Measurements from ENCODE around the gene LCNL1. TPM values are rescaled to one million over a fixed set of nuclear protein-coding genes. Genes with fewer than 3 reads are reported as not detected.

The LCNL1 gene
- total RNA-seq, 1 experiment from 2014 or later: not detected

DNA sequence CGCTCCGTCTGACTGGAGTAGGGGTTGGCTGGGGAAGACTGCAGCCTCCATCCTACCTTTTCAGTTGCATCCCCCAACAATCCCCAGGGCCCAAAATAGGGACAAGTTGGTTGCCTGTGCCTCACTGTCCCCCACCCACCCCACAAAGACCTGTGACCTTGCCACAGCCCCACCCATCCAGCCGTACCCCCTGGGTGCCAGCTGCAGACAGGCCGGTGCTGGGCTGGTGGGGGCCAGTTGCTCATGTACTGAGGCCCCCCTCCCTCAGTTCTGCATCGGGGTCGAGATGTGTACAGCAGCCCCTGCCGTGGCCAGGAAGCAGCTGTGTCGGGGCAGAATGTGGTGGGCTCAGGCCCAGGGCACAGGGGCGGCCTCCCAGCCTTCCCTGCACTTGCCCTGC is 374 bp downstream of the LCNL1 start:
- no peak for DNase-seq (ENCODE audit: low read depth)
- in situ Hi-C loops (cut with HindIII; ENCODE audit: low pct_unique_long_range_greater_than_20kb, low sequenced_read_pairs): no loop called here

DNA sequence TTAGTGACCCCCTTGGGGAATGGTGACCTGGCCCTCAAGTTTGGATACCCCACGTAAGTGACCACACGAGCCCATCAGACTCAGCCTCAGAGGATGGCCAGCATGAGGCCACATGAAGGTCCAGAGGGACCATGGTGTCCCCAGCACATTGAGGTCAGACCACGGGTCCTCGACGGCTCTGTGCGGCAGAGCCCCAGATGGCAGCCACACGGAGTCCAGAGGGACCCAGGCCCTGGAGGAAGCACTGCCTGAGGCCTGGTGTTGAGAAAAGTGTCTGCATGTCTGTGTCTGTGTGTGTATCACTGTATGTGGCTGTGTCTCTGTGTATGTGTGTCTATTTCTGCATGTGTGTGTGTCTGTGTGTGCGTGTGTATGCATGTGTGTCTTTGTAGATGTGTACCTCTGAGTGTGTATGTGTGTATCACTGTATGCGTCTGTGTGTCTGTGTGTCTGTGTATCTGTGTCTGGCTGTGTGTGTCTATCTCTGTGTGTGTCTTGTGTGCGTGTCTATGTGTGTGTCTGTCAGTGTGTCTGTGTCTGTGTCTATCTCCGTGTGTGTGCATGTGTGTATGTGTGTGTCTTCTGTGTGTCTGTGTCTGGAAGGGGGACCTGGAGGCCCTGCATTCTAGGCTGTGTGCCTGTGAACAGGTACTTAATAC is 992 bp downstream of the LCNL1 start:
- no peak for DNase-seq (ENCODE audit: low read depth)
- in situ Hi-C loops (cut with HindIII; ENCODE audit: low pct_unique_long_range_greater_than_20kb, low sequenced_read_pairs): no loop called here

DNA sequence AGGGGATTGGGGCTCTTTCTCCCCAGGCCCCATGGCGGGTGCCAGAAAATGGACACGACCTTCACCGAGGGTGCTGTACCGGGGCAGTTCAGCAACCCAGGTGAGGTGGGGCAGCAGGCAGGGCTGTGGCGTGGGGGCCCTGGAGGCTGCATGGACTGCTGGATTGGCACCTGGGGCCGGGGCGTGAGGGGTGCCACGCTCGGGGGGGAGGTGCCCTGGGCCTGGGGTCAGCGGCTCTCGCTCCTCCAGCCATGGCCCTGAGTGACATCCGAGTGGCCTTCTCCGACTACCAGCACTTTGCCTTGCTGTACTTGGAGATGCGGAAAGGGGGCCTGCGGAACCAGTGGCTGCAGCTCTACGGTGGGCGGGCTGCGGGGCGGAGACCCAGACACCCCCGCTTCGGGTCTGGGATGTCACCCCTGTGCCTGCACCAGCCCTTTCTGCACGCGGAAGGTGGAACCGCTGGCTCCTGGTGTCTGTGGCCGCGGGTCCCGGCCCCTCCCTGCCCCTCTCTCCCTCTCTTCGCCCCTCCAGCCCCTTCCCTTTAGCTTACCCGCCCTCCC is 1.8 kb downstream of the LCNL1 start:
- in situ Hi-C loops (cut with HindIII; ENCODE audit: low pct_unique_long_range_greater_than_20kb, low sequenced_read_pairs): no loop called here
- no peak for DNase-seq (ENCODE audit: low read depth)

DNA sequence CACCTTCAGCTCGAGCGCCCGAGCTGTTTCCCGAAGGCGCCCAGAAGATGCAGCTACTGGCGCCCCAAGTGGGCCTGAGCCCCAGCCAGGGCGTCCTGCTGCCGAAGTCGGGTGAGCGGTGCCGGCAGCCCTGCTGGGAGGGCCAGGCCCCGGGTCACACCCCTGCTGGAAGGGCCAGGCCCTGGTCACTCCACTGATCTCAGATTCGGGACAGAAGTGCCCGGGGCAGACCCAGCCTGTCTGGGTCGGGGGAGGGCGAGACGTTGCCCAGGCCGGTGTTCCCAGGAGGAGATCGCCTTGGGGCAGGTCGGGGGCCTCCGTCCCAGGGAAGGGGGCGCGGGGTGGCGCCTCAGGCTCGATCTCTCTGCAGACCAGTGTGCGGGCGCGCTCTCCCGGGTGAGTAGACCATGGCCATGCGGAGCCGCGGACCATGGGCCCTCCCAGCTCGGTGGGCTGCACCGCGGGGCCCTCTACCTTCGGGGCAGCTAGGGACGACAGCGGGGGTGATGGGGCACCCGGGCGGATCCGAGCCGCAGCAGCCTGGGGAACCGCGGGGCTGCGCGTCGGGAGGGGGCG is 2.3 kb downstream of the LCNL1 start:
- DNase-seq (ENCODE audit: low read depth): no peak
- in situ Hi-C loops (cut with HindIII; ENCODE audit: low pct_unique_long_range_greater_than_20kb, low sequenced_read_pairs): no loop called here

GRCh38 chr9:136985853-136986252 is 3.1 kb downstream of the LCNL1 start:
- in situ Hi-C loops (cut with HindIII; ENCODE audit: low pct_unique_long_range_greater_than_20kb, low sequenced_read_pairs): no loop called here
- DNase-seq (ENCODE audit: low read depth): no peak

- DNase-seq (ENCODE audit: low read depth): no peak
- in situ Hi-C loops (cut with HindIII; ENCODE audit: low pct_unique_long_range_greater_than_20kb, low sequenced_read_pairs): no loop called here
These were observed 6.1 kb downstream of the LCNL1 start for GRCh38 chr9:136988872-136989271.

DNA sequence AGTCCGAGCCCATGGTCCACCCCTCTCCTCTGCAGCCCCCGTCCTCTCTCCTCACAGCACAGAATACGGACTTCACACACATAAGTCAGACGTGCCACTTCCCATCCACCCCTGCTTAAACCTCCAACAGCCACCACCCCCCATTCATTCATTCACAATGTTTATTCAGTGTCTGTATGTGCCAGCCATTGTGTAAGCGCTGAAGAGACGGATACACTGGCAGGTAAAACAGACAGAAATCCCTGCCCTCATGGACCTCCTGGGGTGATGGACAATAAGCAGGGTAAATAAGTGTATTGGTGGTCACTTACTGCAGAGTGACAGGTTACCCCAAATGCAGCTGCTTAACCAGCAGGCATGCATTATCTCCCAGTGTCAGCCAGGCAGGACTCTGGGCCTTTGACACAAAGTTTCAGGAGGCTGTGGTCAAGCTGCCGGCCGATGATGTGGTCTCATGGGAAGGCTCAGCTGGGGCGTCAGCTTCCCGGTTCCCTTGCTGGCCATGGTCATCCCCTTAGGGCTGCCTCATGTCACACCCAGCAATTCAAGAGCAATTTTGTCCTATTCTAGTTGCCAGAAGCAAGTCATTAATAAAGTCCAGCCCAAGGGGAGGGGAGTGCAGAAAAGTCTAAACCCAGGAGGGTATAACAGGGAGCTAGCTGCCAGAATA is 7.6 kb downstream of the LCNL1 start:
- in situ Hi-C loops (cut with HindIII; ENCODE audit: low pct_unique_long_range_greater_than_20kb, low sequenced_read_pairs): no loop called here

DNA sequence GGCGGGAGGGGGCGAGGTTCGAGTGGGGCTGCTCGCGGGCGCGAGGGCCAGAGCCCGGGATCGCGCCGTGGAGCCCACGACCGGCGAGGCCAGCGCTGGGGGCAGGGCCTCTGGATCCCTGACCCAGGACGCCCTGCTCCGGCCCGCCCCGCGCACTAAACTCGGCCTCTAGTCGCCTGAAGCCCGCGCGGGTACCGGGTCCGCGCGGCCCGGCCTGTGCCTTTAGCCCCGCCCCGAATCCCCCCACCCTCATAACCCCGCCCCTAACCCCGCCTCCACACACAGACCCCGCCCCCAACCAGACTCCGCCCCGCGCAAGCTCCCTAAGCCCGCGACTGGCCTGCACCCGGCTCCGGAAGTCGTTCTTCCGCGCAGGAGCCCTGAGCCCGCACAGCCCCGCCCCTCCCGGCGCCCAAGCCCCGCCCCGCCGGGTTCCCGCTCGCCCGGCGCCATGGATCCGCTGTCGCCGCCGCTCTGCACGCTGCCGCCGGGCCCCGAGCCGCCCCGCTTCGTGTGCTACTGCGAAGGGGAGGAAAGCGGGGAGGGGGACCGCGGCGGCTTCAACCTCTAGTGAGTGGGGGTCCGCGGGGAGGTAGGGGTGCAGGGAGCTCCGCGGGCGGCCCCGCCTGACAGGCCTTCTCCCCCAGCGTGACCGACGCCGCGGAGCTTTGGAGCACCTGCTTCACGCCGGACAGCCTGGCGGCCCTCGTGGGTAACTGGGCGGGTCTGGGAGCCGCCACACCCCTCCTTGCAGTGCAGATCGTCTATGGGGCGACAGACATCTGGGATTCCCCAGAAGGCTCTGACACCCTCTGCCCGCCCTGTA is 9.4 kb downstream of the LCNL1 start, which contains the start of gene PAXX:
PAXX (plus strand) TSS at position 430 of the 826 bp plus-strand sequence; CDS start at position 452, 22 bp downstream.
- peak; percentile 80 for DNase-seq (ENCODE audit: low read depth)
- in situ Hi-C loops (cut with HindIII; ENCODE audit: low pct_unique_long_range_greater_than_20kb, low sequenced_read_pairs): no loop called here

More for the DNA sequence above, 7.6 kb downstream of the LCNL1 start:
- no peak for DNase-seq (ENCODE audit: low read depth)

GRCh38 chr9:136992819-136993369 is 10.1 kb downstream of the LCNL1 start:
- in situ Hi-C loops (cut with HindIII; ENCODE audit: low pct_unique_long_range_greater_than_20kb, low sequenced_read_pairs): no loop called here
- no peak for DNase-seq (ENCODE audit: low read depth)

DNA sequence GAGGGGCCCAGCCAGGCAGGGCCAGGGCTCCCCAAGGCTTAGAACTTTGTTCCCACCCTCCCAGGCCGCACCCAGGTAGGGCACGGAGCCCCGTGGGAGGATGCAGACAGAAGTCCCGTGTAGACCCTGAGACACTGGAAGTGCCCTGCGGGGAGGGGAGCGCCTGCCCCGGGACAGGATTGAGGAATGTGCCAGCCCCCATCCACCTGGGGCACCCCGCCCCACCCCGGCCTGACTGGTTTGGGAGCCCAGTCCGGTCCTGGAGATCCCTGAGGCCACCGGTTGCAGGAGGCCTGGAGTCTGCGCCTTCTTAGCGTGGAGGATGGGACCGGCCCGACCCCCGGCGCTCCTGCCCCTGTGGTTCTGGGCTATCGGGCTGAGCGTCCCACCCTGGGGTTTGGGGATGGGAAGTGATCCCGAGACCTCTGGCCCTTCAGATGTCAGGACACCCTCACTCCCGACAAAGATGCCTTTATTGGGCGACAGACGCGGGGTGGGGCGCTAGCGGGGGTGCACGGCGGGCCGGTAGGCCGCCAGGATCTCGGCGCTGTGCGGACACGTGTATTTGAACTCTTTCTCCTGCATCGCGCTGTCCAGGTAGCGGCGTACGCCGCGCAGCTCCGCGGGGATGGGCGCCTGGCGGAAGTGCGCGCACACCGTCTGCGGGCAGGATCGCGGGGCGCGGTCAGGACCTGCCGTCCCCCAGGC is 11.5 kb downstream of the LCNL1 start:
- in situ Hi-C loops (cut with HindIII; ENCODE audit: low pct_unique_long_range_greater_than_20kb, low sequenced_read_pairs): no loop called here
- no peak for DNase-seq (ENCODE audit: low read depth)

- no peak for DNase-seq (ENCODE audit: low read depth)
- in situ Hi-C loops (cut with HindIII; ENCODE audit: low pct_unique_long_range_greater_than_20kb, low sequenced_read_pairs): no loop called here
These were observed 12.1 kb downstream of the LCNL1 start for GRCh38 chr9:136994888-136995230.

DNA sequence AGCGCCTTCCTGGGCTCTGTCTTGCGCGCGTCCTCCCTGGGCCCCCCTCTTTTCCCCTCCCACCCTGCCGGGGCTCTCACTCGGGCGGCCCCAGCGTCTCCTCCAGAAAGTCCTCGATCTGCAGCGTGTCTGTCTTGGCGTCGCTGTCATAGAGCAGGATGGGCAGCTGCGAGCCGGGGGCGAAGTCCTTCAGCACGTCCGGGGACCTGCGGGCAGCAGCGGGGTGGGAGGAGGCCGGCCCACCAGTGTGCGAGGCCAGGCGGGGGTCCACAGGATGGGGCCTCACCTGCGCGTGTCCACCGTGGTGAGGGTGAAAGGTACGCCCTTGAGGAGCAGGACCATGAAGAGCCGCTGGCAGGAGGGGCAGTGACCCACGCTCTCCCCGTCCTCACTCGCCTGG is 12.6 kb downstream of the LCNL1 start:
- no peak for DNase-seq (ENCODE audit: low read depth)
- in situ Hi-C loops (cut with HindIII; ENCODE audit: low pct_unique_long_range_greater_than_20kb, low sequenced_read_pairs): no loop called here

GRCh38 chr9:136995772-136996311 is 13.0 kb downstream of the LCNL1 start:
- in situ Hi-C loops (cut with HindIII; ENCODE audit: low pct_unique_long_range_greater_than_20kb, low sequenced_read_pairs): no loop called here
- no peak for DNase-seq (ENCODE audit: low read depth)

- in situ Hi-C loops (cut with HindIII; ENCODE audit: low pct_unique_long_range_greater_than_20kb, low sequenced_read_pairs): no loop called here
- no peak for DNase-seq (ENCODE audit: low read depth)
These were observed 13.8 kb downstream of the LCNL1 start, which contains the start of gene CLIC3 for GRCh38 chr9:136996361-136997292. Gene CLIC3 (minus strand): TSS chr9:136996568. CDS start chr9:136996543, 25 bp downstream.

DNA sequence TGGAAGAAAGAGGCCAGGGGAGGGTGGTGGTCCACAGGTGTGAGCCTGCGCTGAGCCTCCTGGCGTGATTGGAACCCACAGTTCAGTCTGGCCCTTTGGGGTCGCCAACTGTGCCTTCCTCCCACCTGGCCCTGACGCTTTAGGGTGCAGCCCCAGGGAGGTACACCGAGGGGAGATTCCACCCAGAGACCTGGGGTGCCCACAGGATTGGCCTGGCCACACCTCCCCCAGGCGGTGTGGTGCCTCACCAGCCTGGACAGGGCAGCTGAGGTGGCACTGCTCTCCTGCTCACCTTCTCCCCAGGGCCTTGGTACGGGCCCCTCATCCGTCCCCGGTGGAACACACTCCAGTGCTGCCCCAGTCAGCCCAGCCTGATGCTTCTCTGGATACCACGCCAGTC is 14.6 kb downstream of the LCNL1 start:
- in situ Hi-C loops (cut with HindIII; ENCODE audit: low pct_unique_long_range_greater_than_20kb, low sequenced_read_pairs): no loop called here
- no peak for DNase-seq (ENCODE audit: low read depth)

- in situ Hi-C loops (cut with HindIII; ENCODE audit: low pct_unique_long_range_greater_than_20kb, low sequenced_read_pairs): no loop called here
- DNase-seq (ENCODE audit: low read depth): no peak
These were observed 15.0 kb downstream of the LCNL1 start for GRCh38 chr9:136997830-136998234.

Data from Caki2 (cell line).